ENCODE data around the gene KRT79.

- TF ChIP-seq EZH2 (IDR thresholded peaks at IDR 0.05; ENCODE audit: borderline replicate concordance) (no peak), CTCF (IDR thresholded peaks at IDR 0.05; ENCODE audit: poor library complexity) (no peak), EZH2phosphoT487 (IDR thresholded peaks at IDR 0.05; ENCODE audit: low read depth, severe bottlenecking, unreplicated experiment) (no peak)
Measured at GRCh38 chr12:52805739-52806138, 28.4 kb downstream of the KRT79 start.
